RWPE2 (cell line): Measurements from ENCODE around the gene PTPRC.

ENCODE experiments used
- ATAC-seq: fragments of 200-7000 bp; cut with Tn5 transposase; 3 replicates; pipeline ENCODE4 v1.9.1; 2021; ENCODE audit warnings: low read depth
- DNase-seq: peaks from one replicate; pipeline ENCODE4 v3.0.0-alpha.2; 2020; ENCODE audit warnings: low spot score
- H3K27ac ChIP-seq: fragments of 450-650 bp; 2 replicates; pipeline ENCODE4 v1.5.1; 2017; ENCODE audit warnings: mild to moderate bottlenecking; ENCODE audit not compliant: poor library complexity, severe bottlenecking
- H3K27me3 ChIP-seq: fragments of 250-450 bp; sonication (Bioruptor Pico); 2 replicates; pipeline ENCODE4 v1.5.1; 2021; ENCODE audit warnings: mild to moderate bottlenecking, moderate library complexity; ENCODE audit not compliant: insufficient read depth, poor library complexity, severe bottlenecking
- H3K36me3 ChIP-seq: fragments of 250-450 bp; sonication (Bioruptor Pico); 2 replicates; pipeline ENCODE4 v1.5.1; 2020; ENCODE audit warnings: low read depth, mild to moderate bottlenecking, moderate library complexity
- H3K4me1 ChIP-seq: fragments of 250-450 bp; sonication (Bioruptor Pico); 2 replicates; pipeline ENCODE4 v1.5.1; 2021; ENCODE audit warnings: mild to moderate bottlenecking, moderate library complexity; ENCODE audit not compliant: insufficient read depth, poor library complexity, severe bottlenecking
- H3K4me3 ChIP-seq: fragments of 250-450 bp; sonication (Bioruptor Pico); 2 replicates; pipeline ENCODE4 v1.5.1; 2021; ENCODE audit warnings: mild to moderate bottlenecking, moderate library complexity; ENCODE audit not compliant: severe bottlenecking
- H3K9me3 ChIP-seq: fragments of 250-450 bp; sonication (Bioruptor Pico); 2 replicates; pipeline ENCODE4 v1.5.1; 2021; ENCODE audit warnings: mild to moderate bottlenecking, moderate library complexity; ENCODE audit not compliant: severe bottlenecking
- CTCF ChIP-seq: fragments of 450-650 bp; IDR thresholded peaks from one replicate; pipeline ENCODE4 v1.5.1; 2017; ENCODE audit warnings: mild to moderate bottlenecking, moderate library complexity; ENCODE audit not compliant: poor library complexity, severe bottlenecking

The PTPRC gene

GRCh38 chr1:198604975-198605374 is 33.9 kb upstream of the PTPRC start:
- DNase-seq: no peak

GRCh38 chr1:198605406-198605805 is 33.4 kb upstream of the PTPRC start:
- no peak for TF ChIP-seq CTCF
- no peaks in the 10 kb centered on the region for H3K27me3 ChIP-seq
- DNase-seq (no peak), ATAC-seq (no peak)
- peak overlapping the region; percentile 23 for H3K27ac ChIP-seq
- H3K4me1 ChIP-seq: peaks cover 17% of the 10 kb centered on the region
- no peaks in the 10 kb centered on the region for H3K36me3 ChIP-seq
- no peaks in the 10 kb centered on the region for H3K9me3 ChIP-seq
- H3K4me3 ChIP-seq: no peak overlapping the region

More at GRCh38 chr1:198604975-198605374, 33.9 kb upstream of the PTPRC start:
- Histone ChIP-seq H3K4me1 (peaks cover 17% of the 10 kb centered on the region), H3K4me3 (no peak overlapping the region), H3K9me3 (no peaks in the 10 kb centered on the region), H3K36me3 (no peaks in the 10 kb centered on the region), H3K27ac (no peak overlapping the region), H3K27me3 (no peaks in the 10 kb centered on the region)
- no peak for TF ChIP-seq CTCF
- no peak for ATAC-seq

- Histone ChIP-seq H3K27ac (peak overlapping the region; percentile 23), H3K4me1 (peaks cover 17% of the 10 kb centered on the region)
- TF ChIP-seq CTCF: no peak
These were observed 32.8 kb upstream of the PTPRC start for GRCh38 chr1:198606020-198606438.

GRCh38 chr1:198607714-198608113 is 31.1 kb upstream of the PTPRC start:
- no peaks in the 10 kb centered on the region for H3K27me3 ChIP-seq
- no peak overlapping the region for H3K4me3 ChIP-seq
- ATAC-seq (peak; percentile 80), DNase-seq (no peak)
- TF ChIP-seq CTCF: no peak
- peaks cover 17% of the 10 kb centered on the region for H3K4me1 ChIP-seq
- no peaks in the 10 kb centered on the region for H3K9me3 ChIP-seq
- H3K27ac ChIP-seq: no peak overlapping the region
- H3K36me3 ChIP-seq: no peaks in the 10 kb centered on the region

More at GRCh38 chr1:198606020-198606438, 32.8 kb upstream of the PTPRC start:
- Histone ChIP-seq H3K27me3 (no peaks in the 10 kb centered on the region), H3K4me3 (no peak overlapping the region), H3K9me3 (no peaks in the 10 kb centered on the region), H3K36me3 (no peaks in the 10 kb centered on the region)
- peak; percentile 42; the same call in 1 of the 3 replicates for ATAC-seq
- DNase-seq: no peak

- no peak for TF ChIP-seq CTCF
- Histone ChIP-seq H3K9me3 (no peaks in the 10 kb centered on the region), H3K36me3 (no peaks in the 10 kb centered on the region), H3K27me3 (no peaks in the 10 kb centered on the region), H3K4me1 (peaks cover 15% of the 10 kb centered on the region), H3K4me3 (no peak overlapping the region), H3K27ac (no peak overlapping the region)
- no peak for DNase-seq
- no peak for ATAC-seq
These were observed 28.5 kb upstream of the PTPRC start for GRCh38 chr1:198610362-198610761.
